RWPE1 (cell line): ENCODE measurements around the gene CLEC3A.

ENCODE experiments used
- CTCF ChIA-PET: fragments of 350-600 bp; sonication (Branson Sonifier 250); formaldehyde crosslinking; extraction: SDS; loops from one replicate; lab custom pipeline; 2021; lab: Yijun Ruan, JAX
- POLR2A ChIA-PET: fragments of 400-600 bp; formaldehyde crosslinking; extraction: SDS; loops from one replicate; lab custom pipeline; 2020; ENCODE audit warnings: antibody characterized with exemption; ENCODE audit not compliant: low non-redundant PET; lab: Yijun Ruan, JAX
- DNase-seq: peaks from one replicate; pipeline ENCODE4 v3.0.0; 2012; ENCODE audit warnings: low spot score
- H3K27ac ChIP-seq: fragments of 450-650 bp; 2 replicates; pipeline ENCODE4 v1.5.1; 2017
- TF ChIP-seq, protein P1 (sequence below): fragments of 450-650 bp; conservative IDR thresholded peaks from 2 replicates; pipeline ENCODE4 v1.5.1; 2017; ENCODE audit warnings: low read depth, mild to moderate bottlenecking

CLEC3A gene

DNA sequence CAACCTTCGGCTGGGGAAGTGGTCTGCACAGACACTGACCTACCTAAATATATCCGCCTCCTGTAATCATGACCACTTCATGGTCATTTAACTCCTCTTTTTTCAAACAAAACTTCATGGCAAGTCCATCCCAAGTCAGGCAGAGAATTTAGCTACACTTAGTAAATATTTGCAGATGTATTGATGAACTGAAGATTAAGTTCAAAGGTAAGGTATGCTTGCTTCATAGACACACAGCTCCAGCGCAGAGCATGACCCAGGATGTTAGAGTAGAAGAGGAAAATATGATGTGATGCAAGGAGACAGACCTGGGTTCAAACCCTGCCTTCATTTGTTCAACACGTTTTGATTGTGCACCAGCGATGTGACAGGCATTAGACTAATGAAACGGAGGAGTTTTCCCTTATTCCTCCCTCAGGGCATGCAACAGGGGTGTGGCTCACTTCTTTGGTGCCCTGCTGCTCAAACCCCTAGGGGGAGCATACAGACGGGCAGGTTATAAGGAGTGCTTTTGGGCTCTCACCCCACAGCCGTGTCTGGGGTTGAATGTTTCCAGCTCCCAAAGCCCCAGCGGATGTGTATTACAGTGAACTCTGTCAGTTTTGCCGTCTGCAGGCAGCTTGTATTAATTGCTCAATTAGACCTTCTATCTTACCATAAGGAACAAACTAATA is 23.9 kb upstream of the CLEC3A start:
- ChIA-PET POLR2A (no interaction called here), CTCF (interaction anchor here (0.6 kb wide), 1 partner anchor 327 kb away, joined by 3 read pairs; no protein-coding TSS in a partner anchor)
- DNase-seq, result no peak
- TF ChIP-seq, protein P1, sequence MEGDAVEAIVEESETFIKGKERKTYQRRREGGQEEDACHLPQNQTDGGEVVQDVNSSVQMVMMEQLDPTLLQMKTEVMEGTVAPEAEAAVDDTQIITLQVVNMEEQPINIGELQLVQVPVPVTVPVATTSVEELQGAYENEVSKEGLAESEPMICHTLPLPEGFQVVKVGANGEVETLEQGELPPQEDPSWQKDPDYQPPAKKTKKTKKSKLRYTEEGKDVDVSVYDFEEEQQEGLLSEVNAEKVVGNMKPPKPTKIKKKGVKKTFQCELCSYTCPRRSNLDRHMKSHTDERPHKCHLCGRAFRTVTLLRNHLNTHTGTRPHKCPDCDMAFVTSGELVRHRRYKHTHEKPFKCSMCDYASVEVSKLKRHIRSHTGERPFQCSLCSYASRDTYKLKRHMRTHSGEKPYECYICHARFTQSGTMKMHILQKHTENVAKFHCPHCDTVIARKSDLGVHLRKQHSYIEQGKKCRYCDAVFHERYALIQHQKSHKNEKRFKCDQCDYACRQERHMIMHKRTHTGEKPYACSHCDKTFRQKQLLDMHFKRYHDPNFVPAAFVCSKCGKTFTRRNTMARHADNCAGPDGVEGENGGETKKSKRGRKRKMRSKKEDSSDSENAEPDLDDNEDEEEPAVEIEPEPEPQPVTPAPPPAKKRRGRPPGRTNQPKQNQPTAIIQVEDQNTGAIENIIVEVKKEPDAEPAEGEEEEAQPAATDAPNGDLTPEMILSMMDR, result no peak
- H3K27ac ChIP-seq, result no peak overlapping the region

DNA sequence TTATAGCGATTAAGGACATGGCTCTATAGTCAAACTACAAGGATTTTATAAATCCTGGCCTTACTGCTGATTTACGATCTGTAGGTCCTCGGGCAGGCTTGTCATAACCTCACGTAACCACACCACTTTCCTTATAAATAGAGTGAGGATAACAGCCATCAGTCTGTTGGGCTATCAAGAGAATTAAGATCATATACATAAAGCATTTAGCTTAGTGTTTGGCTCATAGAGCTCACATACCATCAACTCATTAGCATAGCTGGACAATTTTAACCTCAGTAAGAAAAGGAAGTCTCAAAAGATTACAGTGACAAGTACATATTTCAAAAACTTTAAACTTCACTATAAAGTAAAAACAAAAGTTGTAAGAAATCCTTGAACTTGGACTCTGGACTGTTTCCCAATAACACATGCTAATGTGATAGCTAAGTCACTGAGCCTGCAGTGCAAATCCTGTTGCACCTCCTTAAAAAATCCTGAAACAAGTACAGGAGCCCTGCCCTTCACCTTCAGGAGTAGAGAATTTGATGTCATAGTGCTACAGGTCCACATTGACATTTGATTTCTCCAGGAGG is 20.8 kb upstream of the CLEC3A start:
- TF ChIP-seq, protein P1, result no peak
- no peak overlapping the region for H3K27ac ChIP-seq
- no peak for DNase-seq
- ChIA-PET POLR2A (no interaction called here), CTCF (interaction anchor here (0.5 kb wide), 1 partner anchor 59 kb away, joined by 4 read pairs; no protein-coding TSS in a partner anchor)

DNA sequence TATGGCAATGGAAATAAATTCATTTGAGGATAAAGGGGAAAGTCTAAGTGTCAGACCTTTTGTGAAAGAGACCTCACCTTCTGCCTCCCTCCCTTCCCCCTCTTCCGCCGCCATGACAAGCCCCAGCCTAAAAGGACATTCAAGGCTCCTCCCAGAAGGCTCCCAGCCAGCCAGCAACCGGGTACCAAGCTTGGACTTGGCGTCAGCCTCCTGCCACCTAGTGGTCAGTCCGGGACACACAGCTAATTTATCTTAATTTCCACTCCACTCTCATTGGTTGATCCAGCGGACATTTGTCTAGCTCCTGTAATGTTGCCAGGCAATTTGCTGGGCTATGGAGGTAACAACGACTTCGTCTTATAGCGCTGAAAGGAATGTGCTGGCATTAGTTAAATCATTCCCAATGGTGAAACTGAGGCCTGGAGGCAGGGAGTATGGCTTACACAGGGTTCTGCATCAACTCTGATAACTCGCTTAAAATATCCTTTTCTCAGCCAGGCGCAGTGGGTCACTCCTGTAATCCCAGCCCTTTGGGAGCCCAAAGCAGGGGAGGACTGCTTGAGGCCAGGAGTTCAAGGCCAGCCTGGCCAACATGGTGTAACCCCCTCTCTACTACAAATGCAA is 19.3 kb upstream of the CLEC3A start:
- TF ChIP-seq, protein P1, result peak; percentile 74
- DNase-seq, result peak; percentile 79
- ChIA-PET CTCF (interaction anchor here (0.5 to 2.8 kb wide), 17 partner anchors 10 to 1271 kb away, joined by 3 to 16 read pairs (median 3); no protein-coding TSS in a partner anchor), POLR2A (no interaction called here)
- no peak overlapping the region for H3K27ac ChIP-seq

DNA sequence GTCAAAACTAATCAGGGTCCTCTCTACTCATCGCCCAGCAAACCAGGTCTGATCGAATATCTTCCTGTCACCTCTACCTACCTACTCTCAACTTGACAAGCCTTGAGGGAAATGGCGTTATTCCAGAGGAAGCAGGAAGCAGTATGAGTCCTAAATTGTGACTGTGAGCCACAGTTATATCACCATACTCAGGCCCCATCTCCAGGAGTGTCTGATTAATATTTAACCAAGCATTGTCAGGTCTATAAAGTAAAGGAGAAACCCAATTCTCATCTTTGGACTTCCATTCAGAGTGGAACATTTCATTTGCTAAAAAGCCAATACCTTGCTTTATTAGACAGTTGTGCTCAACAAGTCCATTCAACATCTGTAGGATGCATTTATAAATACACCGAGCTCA is 17.8 kb upstream of the CLEC3A start:
- DNase-seq, result no peak
- no peak overlapping the region for H3K27ac ChIP-seq
- POLR2A ChIA-PET, result no interaction called here
- TF ChIP-seq, protein P1, result no peak
- CTCF ChIA-PET, result interaction anchor here (0.5 to 2.8 kb wide), 2 partner anchors 59 to 328 kb away, joined by 3 to 16 read pairs; no protein-coding TSS in a partner anchor

DNA sequence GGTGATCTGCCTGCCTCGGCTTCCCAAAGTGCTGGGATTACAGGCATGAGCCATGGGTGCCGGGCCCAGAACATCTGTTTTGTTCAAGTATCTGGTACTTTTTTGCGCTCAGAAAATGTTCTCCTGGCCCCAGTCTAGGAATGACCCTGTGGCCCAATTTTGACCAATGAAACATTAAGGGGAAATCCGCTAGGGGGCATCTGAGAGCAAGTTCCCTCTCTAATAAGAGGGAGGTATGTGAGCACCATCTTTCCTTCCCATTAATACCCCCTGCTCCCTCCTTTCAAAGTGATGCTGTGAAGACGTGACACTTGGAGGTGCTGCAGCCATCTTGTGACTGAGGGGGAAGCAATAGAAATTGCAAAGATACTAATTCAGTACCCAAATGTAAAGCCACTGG is 16.5 kb upstream of the CLEC3A start:
- TF ChIP-seq, protein P1, result no peak
- ChIA-PET CTCF (no interaction called here), POLR2A (no interaction called here)
- no peak for DNase-seq
- H3K27ac ChIP-seq, result no peak overlapping the region

DNA sequence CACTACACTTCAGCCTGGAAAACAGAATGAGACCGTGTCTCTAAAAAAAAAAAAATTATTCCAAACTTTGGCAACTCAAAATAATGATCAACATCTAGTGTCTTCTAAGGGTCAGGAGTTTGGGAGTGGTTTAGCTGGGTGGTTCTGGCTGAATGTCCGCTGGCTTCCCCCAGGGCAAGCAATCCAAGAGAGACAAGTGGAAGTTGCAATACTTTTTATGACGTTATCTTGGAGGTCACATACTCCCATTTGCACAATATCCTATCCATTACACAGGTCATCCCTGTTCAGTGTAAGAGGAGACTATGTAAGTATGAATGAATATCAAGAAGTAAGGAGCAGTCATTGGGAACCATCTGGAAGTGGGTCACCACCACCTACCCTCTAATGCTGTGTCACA is 15.2 kb upstream of the CLEC3A start:
- TF ChIP-seq, protein P1, result no peak
- no peak for DNase-seq
- ChIA-PET POLR2A (no interaction called here), CTCF (no interaction called here)
- no peak overlapping the region for H3K27ac ChIP-seq
